Stimulated activated CD8-positive, alpha-beta memory T cell treated with anti-CD3 and anti-CD28 coated beads, Interleukin-4, amount 100 ng/mL, for 1 hour (primary cell): Measurements from ENCODE around the gene RAB7A.
A peak's percentile ranks its signal among the peaks of the same experiment; 100 is the strongest.

Source experiments
- DNase-seq, 2 donors: peaks; one replicate each; pipeline ENCODE4 v3.0.0-alpha.2; 2020; ENCODE audit warnings: low read depth in 2 of 2, low spot score in 1 of 2

Gene RAB7A

DNA sequence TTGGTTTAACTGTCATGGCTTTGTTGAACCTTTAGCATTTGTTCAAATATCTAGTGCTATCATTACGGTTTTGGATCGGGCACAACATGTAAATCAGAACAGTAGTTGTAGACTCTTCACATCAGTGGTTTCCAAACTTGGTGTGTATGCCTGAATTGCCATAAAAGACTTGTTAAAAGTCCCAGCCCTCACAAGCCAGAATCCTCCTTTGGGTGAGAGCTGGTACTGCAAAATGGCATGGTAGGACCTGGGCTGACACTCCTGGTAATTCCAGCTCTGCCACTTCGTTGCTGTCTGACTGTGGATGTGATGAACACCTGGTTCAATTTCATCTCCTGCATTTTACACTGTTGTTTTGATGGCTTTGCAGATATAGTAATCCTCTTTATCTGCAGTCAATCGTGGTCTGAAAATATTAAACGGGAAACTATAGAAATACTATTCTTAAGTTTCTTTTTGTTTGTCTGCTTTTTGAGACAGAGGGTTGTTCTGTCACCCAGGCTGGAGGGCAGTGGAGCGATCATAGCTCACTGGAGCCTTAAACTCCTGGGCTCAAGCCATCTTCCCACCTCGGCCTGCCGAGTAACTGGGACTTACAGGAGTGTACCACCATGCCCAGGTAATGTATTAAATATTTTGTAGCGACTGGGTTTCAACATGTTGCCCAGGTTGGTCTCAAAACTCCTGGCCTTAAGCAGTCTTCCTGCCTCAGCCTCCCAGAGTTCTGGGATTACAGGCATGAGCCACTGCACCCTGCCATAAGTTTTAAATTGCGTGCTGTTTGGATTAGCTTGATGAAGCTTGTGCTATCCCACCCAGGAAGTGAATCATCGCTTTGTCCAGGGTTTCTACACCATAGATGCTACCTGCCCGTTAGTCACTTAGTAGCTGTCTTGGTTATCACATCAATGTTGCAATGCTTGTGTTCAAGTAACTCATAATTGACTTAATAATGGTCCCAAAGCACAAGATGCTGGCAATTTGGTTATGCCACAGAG lies 61.6 kb downstream of the RAB7A start:
- DNase-seq = no peak

DNA sequence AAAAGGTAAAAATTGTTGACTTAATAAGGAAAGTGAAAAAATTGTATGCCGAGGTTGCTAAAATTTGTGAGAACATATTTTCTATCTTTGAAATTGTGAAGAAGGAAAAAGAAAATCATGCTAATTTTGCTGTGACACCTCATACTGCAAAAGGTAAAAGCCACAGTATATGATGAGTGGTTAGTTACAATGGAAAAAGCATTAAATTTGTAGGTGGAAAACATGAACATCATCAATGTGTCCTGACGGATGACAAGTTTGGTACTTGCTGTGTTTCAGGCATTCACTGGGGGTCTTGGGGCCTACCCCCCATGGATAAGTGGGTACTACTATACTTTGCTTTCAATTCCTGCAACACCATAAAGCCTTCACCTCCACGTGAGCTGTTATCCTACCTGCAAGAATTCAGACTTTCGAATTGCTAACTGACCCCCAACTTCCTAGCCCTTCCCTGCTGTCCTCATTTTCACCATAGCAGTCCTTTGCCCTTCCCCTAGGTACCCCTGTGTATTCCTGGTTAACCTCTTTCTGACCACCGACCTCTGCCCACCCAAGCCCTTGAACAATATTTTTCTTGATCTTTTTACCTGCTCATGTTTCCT lies 62.4 kb downstream of the RAB7A start:
- no peak for DNase-seq

DNA sequence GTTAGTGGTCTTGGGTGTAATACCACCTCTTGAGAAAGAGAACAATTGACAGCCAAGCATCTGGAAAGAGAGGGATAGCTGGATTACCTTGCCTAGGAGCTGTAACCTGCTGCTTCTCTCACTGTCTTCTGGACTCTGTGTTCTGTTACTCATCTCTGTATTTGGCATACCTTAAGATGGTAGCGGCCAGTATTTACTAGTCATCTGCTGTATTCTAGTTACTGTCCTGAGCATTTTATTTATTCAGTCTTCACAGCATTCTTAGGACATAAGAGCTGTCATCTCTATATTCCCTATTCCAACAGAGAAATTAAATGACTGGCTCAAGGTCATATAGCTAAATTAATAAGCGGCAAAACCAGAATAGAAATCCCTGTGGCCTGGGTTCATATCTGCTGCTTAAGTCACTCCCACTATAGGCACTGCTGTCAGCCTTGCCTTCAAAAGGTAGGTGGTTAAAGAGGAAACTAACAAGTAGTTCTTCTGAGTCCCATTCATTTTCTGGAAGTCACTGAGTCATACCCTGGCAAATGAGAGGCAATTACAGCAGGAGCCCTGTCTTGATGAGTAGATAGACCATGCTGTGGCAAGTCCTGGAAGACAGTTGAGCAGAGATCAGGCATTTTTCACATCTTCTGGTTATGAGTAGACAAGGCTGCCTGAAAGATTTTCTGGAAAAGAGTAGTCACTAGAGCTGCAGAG lies 68.2 kb downstream of the RAB7A start:
- no peak for DNase-seq

DNA sequence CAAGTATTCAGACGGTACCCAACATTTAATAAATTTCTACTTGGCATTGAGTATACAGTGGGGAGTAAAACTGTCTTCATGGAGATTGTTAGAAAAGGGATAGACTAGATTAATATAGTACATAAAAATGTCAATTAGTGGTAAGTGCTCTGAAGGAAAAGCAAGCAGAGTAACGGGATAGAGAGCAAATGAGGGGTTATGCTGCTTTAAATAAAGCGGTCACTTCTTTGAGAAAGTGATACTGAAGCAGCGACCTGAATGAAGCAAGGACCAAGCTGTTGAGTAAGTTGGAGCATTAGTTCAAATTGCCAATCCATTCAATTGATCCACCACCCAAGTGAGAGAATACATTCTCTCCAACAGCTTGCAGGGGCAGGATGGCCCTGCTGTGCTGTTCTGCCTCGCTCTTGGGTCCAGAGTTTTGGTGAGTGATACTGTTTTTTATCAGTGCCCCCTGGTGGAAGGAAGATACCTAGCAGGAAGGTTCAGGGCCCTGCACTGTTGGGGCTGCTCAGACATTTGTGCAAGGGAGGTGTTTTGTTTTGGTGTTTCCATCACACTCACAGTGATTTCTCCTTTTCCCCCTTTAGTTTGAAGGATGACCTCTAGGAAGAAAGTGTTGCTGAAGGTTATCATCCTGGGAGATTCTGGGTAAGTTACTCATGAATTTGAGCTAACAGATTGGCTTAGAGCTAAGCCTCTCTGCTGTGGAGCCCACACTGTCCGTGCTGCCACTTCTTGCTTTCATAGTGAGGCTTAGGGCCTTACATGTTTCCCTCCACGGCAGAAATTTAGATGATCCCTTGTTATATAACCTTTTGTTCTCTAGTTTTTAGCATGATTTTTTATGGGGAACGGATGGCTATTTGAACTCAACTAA lies 69.0 kb downstream of the RAB7A start:
- peak in 1 of 2 donors; percentile 39 for DNase-seq

DNA sequence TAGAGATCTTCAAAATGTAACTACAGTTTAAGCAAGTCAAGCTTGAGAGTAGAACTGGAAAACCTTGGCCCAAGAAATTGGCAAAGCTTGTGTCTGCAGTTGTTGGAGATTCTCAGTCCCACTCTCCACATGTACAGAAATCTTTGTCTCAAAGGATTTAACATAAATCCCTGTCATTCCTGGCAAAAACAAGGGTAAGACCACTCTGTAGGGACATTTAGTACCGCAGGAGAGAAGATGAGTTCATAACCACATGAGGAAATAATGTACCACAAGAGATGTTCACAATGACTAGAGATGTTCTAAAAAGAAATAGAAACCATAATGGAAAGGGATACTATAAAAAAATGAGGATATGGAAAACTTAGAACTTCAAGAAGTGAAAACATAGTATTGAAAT lies 73.7 kb downstream of the RAB7A start:
- no peak for DNase-seq

DNA sequence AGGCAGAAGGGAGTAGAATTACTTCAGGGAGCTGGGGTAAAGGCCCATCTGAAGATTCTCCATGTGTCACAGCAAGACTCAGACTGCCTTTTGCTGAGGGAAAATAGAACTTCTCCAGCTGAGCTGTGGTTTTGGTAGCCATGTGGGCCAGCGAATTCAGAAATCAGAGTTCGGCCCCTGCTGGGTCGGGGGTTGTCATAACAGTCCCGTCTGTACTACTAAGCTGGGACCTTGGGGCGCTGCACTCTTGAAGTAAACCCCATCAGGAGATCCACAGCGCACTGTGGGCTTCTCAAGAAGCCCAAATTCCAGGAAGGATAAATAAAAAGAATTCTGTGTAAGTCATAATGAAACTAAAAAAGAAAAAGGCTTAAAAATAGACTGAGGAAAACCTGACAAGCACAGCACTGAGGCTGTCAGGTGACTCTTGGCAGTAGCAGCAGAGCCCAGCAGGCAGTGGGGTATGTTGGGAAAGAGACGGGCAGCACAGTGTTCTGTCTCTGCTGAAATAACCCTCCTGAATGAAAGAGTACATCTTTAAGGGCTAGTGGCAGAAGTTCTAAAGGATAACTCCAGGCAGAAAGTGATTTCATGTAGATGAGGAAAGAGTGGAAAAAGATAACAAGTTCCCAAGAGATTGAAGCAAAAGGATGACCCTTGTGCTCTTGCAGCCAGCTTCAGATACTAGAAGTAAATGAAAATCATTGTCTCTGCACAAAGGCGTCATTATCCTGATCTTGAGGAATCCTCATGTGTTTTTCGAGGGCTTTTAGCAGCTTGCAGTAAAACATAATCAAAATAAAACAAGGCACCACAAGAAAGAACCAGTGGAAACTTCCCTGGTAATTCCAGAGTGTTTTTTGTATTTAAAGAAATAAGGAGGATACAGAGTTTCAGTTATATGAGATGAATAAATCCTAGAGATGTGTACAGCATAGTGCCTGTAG lies 74.5 kb downstream of the RAB7A start:
- DNase-seq = no peak

DNA sequence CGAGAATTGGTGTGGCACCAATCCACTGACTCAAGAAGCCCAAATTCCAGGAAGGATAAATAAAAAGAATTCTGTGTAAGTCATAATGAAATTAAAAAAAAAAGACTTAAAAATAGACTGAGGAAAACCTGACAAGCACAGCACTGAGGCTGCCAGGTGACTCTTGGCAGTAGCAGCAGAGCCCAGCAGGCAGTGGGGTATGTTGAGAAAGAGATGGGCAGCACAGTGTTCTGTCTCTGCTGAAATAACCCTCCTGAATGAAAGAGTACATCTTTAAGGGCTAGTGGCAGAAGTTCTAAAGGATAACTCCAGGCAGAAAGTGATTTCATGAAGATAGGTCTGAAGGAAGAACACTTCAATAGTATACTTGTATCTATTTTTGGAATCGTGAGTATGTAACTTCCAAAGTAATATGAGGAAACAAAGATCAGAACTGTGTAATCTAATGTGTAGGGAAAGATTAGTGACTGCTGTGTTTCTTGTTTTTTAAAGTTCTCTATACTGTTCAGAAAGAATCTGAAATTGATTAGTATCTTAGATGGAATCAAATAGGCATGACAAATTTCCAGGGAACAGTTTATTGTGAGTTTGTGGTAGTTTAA lies 75.9 kb downstream of the RAB7A start:
- no peak for DNase-seq

DNA sequence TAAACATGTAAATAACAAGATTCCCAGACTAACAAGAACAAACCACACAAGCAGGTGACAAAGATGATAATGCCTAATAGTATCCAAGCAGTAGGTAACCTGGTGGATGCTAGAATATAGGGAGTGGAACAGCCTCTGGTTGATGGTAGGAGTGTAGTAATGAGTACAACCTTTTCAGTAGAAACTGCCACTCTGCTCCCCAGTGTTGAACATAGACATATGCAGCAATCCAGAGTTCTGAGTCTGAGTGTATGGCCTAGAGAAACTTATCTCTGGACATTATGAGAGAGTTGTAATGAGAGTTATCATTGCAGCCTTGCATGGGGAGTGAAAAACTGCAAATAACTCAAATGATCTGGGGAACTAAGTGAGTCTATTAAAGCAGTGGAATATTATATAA lies 77.3 kb downstream of the RAB7A start:
- no peak for DNase-seq

DNA sequence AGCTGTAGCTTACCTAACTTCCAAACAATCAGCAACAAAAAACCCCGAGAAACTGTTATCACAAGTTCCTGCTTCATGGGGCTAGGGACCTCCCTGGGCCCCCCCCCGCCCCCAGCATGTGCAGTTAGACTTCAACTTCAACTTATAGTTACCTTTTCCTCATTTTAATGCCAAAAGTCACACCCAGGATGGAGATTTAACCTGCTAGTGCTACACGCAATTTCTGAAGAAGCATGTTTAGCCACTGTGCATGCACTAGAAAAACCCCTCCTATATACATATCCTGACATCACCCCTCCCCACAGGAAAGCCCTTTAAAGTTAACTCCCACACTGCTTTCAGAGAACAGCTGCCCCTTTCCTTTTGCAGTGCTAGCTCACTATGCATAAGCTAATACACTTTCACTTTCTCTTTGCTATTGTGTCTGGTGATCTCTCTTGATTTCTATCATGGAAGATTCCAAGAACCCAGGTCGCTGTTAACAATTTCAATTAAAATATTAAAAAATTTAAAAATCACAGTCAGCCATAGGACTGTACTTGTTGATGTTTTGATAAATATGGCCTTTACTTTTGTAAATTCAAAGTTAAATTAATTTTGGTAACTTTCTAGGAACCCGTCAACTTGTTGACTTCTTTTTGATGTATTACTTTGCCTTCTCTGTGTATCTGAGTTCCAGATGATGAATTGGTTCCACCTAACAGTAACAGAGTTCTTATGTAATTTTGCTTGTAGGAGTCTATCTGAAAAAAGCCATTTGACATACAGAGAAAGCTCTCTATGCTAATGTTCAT lies 78.2 kb downstream of the RAB7A start:
- no peak for DNase-seq

DNA sequence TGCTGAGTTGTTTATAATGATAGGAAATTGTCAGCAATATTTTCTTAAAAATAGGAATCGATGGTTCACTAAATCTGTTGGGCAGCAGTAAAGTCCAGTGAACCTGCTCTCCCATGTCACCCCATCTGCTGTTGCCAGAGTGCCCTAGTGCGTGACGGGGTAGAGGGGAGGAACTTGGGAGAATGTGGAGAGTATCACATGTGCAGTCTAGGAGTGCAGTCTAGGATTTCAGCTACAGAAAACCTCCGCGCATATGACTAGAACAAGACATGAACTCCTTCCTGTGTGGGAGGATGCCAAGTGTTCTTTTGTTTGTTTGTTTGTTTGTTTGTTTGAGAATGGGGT lies 78.8 kb downstream of the RAB7A start:
- DNase-seq = no peak

DNA sequence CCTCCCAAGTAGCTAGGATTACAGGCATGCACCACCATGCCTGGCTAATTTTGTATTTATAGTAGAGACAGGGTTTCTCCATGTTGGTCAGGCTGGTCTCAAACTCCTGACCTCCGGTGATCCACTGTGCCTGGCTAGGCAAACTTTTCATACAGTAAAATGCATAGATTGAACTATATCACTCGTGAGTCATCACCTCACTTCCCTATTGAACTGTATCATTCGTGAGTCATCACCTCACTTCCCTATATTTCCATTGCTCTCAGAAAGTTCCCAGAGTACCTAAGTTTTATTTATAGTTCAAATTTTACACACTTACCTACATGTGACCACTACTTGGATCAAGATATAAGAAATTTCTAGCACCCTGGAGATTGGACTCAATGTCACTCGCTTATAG lies 79.8 kb downstream of the RAB7A start:
- DNase-seq = no peak

DNA sequence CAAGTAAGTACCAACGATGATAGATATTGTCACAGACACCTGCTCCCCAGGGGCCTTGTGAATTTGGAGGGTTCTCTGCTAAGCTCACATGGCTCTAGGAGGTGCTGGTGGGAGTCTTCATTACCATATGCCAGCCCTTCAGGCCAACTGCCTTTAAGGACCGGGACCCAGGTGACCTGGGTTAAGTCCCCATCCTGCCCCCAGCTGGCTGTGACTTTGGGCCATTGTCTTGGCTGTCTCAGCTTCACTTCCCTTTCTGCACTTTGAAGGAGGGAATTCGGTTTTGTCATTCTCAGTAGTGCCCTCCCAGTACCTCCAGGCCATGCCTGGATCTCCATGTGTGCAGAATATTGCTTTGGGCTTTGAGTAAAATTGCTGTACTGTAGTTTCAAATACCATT lies 80.6 kb downstream of the RAB7A start:
- no peak for DNase-seq

DNA sequence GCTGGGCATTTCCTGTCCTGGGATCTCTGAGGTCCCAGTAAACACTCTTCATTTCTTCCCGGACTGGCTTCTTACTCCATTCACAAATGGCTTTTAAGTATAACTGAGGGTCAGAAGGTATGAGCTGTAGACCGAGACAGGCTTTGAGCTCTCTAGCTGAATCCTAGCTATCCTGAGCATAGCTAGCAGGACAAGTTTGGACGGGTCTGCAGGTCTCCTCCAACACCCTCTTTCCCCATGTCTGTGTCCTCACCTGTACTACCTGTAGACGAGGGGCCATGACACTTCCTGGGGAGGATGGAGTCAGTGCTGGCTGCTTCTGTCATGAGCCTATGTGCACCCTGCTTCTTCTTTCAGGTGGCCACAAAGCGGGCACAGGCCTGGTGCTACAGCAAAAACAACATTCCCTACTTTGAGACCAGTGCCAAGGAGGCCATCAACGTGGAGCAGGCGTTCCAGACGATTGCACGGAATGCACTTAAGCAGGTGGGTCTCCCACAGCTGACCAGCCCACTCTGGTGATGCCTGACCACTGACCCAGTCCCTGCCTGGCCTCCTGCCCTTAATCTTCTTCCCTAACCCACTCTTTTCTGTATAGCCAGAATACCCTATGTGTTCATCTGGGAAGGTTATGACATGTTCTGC lies 81.3 kb downstream of the RAB7A start:
- DNase-seq = no peak

DNA sequence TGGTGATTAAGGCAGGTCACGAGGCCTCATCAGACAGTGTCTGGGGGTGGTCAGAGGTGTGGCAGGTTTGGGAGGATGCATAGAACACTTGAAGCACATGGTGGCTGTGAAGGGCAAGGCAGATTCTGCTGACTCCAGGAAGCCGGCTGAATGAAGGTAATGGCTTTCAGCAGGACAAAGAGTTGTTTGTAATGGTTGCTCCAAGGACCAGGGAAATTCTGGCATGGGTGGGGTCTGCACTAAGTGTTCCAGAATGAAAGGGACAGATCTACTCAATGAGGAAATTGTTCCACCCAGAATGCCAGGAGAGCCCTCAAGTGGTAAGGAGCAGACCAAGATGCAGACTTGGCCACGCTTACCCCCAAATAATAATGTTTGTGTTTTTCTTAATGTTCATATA lies 82.7 kb downstream of the RAB7A start:
- no peak for DNase-seq

DNA sequence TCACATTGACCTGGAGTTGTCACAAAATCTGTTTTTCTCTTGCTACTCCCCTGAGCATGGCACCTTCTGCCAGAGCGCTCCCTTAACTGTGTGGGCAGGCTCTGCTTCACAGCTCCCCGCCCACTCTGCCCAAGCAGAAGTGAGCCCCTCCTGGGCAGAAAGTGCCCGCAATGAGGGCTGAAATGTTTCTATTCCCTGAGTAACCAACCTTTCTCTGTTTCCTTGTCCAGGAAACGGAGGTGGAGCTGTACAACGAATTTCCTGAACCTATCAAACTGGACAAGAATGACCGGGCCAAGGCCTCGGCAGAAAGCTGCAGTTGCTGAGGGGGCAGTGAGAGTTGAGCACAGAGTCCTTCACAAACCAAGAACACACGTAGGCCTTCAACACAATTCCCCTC lies 87.1 kb downstream of the RAB7A start:
- DNase-seq = no peak

DNA sequence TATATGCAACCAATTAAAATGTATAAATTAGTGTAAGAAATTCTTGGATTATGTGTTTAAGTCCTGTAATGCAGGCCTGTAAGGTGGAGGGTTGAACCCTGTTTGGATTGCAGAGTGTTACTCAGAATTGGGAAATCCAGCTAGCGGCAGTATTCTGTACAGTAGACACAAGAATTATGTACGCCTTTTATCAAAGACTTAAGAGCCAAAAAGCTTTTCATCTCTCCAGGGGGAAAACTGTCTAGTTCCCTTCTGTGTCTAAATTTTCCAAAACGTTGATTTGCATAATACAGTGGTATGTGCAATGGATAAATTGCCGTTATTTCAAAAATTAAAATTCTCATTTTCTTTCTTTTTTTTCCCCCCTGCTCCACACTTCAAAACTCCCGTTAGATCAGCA lies 88.1 kb downstream of the RAB7A start:
- no peak for DNase-seq

DNA sequence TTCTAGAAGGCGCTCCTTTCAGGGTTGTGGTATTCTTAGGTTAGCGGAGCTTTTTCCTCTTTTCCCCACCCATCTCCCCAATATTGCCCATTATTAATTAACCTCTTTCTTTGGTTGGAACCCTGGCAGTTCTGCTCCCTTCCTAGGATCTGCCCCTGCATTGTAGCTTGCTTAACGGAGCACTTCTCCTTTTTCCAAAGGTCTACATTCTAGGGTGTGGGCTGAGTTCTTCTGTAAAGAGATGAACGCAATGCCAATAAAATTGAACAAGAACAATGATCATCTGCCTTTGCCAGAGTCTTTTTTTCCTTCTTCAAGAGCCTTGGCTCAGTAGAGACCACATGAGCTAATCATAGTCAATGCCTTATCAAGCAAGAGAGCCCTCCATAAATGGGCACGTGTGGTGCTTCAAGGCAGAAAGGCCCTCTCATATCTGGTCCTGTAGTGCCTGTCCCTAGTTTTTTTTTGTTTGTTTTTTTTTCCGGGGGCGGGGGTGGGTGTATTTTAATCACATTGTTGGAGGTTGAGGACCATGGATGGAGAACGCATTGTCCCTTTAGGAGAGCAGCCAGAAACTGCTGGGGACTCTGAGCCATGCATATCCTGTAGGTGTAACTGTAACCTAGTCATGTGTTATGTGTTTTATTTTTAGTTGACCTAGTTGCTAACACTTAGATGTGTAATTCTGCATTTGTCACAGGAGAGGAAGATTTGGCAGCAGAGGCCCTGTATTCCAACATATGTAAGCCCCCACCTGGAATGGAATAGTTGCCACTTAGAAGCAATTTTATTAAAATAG lies 88.7 kb downstream of the RAB7A start:
- no peak for DNase-seq
